Esophagus mucosa (tissue), 1 donor: ENCODE measurements around the gene SDHD. TPM values are rescaled to one million over a fixed set of nuclear protein-coding genes. Genes with fewer than 3 reads are reported as not detected.
"Not testable (repeated sequence)": the region's sequence is repeated elsewhere in the genome, so short reads cannot be mapped to it uniquely, and the experiment has no call there.

ENCODE experiments used
- ATAC-seq: fragments of 200-7000 bp; cut with Tn5 transposase; one replicate; pipeline ENCODE4 v1.9.1; 2020
- total RNA-seq: library from RNA; stranded (reverse); gene quantifications from one replicate; pipeline ENCODE4 v1.2.4, GENCODE V29; 2023
- donor health status: DM: yes; HTN: yes; CAD: no.

SDHD gene
- total RNA-seq: 109 TPM

DNA sequence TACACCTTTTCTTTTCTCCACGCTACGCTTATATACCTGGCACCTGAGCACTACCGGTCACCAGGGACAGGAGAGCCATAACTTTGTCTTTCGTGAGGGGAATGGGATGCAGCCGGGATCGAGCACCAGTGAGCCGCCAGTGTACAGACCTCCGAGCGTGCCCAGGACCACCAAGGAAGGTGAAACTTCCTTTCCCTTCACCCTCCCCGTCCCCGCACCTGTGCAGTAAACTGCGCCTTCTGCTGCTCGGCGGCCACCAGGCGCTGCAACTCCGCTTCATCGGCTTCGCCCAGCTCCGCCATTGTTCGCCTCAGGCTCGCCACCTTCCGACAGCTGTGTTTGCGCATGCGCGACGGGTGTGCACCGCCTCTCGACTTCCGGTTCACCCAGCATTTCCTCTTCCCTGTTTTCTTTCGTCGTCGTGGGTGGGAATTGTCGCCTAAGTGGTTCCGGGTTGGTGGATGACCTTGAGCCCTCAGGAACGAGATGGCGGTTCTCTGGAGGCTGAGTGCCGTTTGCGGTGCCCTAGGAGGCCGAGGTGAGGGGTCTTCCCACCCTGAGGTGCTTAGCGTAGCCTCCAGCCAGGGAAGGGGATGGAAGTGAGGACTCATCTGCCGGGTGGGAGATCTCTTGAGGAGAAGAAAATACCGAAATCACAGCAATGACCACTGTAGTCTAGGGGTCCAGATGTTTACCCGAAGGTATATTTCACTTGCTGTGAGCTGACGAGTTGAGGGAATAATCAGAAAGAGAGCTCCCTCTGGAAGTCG is at the start of gene SDHD, which contains the start of gene TIMM8B:
TSS of gene SDHD (plus strand) at position 452 of the 770 bp plus-strand sequence. CDS start at position 487, 35 bp downstream.
TSS of gene TIMM8B (minus strand) at position 335 of the 770 bp plus-strand sequence. CDS start at position 302, 33 bp downstream.
- peak; percentile 95 for ATAC-seq

DNA sequence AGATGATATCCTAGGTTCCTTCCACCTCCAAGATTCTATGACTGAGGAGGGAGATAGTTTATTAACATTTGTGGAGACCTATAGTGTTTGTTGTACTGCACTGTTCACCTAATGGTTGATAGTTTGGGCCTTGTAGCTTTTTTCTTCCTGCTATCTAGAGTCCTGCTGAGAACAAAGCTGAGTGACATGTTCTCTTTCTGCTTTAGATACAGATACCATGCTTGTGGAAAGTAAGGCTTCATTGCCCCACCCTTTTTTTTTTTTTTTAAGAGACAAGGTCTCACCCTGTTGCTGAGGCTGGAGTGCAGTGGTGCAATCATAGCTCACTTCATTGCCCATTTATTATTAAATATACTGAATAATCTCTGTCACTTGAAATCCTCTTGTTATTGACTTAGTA is 49.1 kb upstream of the SDHD start:
- peak; percentile 13 for ATAC-seq

DNA sequence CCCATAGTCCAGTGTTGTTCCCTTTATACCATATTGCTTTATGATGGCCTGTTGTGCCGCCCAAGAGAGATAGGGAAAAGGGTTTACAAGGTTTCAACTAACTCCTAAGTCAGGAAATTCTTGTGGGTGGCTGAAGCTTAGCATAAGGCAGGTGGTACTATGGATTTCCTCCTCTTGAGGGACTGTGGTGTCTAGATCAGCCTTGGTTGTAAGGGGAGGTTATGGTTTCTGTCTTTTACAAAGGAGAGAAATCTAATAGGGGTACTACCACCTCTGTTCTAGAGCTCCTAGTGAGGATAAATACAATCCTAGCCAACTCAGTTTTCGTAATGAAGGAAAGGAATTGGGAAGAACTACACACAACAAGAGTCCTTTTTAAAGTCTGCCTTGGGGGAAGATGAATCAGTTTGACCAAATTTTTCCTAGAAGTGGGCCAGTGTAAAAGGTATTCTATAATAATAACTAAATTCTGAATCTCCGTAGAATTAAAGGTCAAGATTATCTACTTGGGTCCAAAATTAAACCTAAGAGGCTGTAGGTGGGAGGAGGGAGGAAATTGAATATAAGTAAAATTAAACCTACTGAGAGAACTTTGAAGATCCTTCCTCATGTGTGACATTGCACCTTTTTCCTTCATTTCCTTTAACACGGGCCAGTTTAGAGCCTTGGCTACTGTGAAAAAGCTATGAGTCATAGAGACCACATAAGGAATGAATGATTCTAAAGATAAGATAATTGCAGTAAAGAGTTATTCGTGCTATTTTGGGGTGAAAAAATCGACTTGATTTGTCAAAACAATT is 44.3 kb upstream of the SDHD start:
- no peak for ATAC-seq

DNA sequence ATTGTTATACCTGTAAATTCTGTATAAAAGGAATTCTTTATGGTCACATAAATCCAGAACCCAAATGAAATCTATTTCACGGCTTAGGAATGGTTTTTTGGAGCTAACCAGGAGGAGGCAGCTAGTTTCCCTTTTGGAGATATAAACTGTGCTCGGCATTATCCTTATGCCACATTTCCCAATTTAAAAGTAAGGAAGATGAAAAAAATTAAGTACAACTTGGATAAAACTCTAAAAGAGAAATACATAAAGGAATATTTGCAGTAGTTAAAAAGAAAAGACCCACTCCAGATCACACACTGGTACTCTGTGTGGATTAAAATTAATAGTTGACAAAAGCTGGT is 43.7 kb upstream of the SDHD start:
- ATAC-seq: no peak

DNA sequence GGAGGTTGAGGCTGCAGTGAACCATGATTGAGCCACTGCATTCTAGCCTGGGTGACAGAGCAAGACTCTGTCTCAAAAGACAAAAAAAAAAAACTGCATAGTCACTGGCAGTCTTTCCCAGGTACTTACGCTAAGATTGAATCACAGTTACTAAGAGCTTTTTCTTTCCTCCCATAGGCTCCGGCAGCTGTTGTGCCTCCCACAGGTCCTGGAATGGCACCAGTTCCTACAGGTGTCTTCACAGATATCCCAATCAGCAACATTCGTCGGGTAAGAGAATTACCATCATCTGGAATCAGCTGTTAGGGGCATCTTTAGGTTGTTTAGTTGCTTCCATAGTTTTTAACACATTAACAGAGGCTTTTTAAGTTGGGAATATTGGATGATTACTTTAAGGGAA is 41.7 kb upstream of the SDHD start:
- no peak for ATAC-seq

DNA sequence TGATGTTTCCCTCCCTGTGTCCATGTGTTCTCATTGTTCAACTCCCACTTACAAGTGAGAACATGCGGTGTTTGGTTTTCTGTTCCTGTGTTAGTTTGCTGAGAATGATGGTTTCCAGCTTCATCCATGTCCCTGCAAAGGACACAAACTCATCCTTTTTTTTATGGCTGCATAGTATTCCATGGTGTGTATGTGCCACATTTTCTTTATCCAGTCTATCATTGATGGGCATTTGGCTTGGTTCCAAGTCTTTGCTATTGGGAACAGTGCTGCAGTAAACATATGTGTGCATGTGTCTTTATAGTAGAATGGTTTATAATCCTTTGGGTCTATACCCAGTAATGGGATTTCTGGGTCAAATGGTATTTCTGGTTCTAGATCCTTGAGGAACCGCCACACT is 40.0 kb upstream of the SDHD start:
- not testable (repeated sequence) for ATAC-seq

DNA sequence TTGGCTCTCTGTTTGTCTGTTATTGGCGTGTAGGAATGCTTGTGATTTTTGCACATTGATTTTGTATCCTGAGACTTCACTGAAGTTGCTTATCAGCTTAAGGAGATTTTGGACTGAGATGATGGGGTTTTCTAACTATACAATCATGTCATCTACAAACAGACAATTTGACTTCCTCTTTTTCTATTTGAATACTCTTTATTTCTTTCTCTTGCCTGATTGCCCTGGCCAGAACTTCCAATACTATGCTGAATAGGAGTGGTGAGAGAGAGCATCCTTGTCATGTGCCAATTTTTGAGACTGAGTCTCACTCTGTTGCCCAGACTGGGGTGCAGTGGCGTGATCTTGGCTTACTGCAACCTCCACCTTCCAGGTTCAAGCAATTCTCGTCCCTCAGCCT is 38.4 kb upstream of the SDHD start:
- ATAC-seq: not testable (repeated sequence)

DNA sequence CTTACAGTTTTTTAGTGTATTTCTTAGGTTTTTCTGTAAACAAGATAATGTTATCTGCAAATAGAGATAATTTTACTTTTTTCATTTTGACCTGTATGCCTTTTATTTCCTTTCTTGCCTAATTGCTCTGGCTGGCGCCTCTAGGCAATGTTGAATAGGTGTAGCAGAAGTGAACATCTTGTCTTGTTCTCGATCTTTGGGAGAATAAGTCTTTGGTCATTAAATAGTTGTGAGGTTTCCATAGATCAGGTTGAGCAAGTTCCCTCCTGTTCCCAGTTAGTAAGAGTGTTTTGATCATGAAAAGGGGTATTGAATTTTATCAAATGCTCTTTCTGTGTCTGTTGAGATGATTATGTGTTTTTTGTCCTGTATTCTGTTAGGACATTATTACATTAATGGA is 36.9 kb upstream of the SDHD start:
- ATAC-seq: peak; percentile 52

DNA sequence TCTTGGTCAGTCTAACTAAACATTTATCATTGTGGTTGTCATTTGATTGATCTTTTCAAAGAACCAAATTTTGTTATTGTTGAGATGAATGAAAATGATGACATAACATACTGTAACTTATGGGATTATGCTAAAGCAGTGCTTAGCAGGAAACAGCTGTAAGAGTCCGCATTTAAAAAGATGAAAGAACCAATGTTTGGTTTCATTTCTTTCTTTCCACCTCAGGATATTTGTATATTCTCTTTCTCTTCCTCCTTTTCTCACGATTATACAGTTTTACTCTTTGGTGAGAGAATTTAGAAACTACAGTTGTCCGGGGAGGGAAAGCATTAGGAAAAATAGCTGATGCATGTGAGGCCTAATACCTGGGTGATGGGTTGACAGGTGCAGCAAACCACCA is 36.0 kb upstream of the SDHD start:
- ATAC-seq: no peak

DNA sequence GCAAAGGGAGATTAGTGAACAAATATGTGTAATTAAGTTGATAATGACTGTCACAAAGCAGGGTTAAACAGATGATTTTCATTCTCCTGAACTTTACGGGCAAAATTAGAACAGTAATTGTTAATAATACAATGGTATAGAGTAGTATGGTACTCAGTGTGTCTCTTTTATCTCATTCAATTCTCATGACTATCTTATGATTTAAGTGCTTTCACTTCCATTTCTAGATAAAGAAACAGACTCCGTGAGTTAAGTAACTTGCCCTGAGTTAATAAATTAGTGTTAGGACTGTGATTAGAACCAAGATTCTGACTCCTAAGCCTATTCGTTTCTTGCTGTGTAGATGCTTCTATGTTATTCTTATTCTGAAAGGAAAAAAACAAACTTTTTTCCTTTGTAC is 34.9 kb upstream of the SDHD start:
- ATAC-seq: no peak

DNA sequence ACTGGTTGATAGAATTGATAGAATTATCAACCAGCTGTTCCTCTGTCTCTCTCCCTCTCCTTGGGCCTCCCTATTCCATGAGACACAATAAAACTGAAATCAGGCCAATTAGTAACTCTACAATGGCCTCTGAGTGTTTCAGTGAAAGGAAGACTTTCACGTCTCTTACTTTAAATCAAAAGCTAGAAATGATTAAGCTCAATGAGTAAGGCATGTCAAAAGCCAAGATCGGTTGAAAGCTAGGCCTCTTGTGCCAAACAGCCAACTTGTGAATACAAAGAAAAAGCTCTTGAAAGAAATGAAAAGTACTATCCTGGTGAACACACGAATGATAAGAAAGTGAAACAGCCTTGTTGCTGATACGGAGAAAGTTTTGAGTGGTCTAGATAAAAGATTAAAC is 29.5 kb upstream of the SDHD start:
- no peak for ATAC-seq

DNA sequence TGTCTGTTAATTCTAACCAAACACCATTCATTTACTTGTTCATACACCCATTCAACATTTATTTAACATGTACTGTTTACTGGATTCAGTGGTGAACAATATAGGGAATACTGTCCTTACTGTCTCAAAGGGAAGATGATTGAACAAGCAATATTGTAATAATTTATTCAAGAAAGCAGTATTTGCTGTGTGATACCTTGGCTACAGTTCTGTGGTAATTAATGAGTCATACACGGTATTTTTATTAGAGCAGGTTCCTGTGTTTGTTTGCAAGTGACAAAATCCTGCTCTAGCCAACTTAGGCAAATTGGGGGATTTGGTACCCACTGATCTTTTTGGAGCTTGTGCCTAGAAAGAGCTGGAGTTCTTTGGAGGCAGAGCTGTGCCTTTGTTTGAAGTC is 28.6 kb upstream of the SDHD start:
- ATAC-seq: no peak

DNA sequence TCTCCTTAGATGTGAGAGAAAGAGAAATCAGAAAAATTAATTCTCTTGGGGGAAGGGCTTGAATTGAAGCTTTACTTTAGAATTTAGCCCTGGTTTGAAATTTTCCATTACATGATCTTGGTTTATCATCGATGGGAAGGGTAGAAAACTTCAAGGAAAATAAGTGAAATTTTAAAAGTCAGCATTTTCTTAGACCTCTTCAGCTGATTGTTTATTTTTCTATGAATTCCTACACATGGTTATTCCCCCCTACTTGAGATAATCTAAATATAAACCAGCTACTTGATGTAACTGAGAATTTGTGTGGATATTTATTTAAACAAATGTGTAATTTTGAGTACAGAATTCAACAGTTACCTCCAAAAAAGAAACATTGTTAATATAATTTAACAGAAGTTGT is 23.8 kb upstream of the SDHD start:
- no peak for ATAC-seq

DNA sequence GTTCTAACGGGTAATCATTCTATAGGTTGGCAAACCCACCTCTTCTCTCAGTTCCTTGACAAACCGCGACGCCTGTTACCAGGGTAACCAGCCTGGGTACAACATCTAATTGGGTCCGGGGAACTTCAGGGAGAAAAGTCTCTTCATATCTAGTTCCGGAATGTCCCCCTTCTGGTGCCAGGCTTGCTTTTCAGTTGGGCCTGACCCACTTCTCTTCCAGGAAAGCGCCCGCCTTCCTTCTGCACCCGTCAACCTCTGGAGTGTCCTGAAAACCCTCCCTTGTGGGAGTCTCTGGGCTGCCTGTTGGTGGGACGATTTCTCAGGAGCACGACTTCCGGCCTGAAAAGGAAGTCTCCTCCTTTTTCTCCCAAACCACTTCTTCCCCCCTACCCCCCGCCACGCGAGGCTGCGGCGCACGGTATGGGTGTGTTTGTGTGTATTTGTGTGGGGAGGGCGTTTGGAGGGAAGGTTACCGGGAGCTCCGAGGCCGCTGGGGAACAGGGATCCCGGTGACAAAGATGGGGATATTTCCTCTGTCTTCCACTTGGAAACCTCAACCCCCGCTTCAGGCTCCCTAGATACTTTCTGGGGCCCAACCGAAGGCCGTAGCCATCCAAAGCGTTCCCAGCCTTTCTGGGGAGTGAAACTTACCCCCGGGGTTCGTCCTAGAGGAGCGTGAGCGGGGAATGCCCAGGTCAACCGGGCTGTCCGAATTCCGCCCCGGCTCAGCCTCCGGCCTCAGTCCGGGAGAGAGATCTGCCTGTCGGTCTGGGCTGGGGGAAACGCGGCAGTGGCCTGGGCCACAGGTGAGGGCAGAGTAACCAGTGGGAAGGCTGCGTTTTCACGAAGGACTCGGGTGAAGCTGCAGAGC is 12.5 kb upstream of the SDHD start, which contains the start of the genes NKAPD1 and PIH1D2:
TSS of gene NKAPD1 (plus strand) at position 359 of the 871 bp plus-strand sequence. CDS start 1,276 bp downstream, outside the sequence.
TSS of gene PIH1D2 (minus strand) at position 77 of the 871 bp plus-strand sequence. CDS start 843 bp downstream, outside the sequence.
- peak; percentile 87 for ATAC-seq

DNA sequence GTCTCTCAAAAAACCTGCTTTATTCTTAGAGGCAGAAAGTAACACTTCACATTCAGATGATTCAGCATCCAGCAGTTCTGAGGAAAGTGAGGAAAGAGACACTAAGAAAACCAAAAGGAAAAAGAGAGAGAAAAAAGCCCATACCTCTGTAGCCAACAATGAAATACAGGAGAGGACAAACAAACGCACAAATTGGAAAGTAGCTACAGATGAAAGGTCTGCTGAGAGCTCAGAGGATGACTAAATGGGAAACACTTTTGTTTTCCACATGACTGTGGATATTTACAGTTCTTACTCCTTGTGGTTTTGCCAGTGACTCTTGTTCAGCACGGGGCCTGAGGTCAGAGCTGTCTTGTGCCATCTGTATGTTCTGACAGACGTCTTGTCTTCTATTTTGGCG is 3.9 kb upstream of the SDHD start:
- no peak for ATAC-seq

DNA sequence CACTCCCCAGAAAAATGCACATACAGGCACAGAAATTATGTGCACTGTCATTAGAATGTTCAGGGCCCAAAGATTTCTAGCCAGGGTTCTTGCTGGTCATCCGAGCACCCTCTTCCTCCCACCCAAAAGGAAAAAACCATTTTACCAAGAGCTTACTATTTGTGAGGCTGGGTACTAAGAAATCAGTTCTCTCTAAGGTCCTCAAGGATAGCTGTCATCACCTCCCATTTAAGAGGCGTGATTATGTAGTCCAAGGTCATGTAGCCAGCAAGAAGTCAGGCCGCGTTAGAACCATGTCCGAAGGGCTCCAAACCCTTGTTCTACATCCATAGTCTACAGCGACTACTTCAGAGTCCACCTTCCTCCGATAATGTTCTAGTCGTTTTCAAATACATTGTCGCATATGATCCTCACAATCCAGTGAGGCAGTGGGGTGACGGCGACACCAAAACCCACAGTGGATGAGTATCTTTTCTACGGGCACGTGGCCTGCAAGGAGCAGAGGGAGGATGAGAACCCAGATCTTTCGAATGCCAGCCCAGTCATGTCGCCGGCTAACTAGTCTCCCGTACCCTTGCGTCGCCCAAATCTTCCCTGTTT is 751 bp upstream of the SDHD start:
- peak; percentile 64 for ATAC-seq

DNA sequence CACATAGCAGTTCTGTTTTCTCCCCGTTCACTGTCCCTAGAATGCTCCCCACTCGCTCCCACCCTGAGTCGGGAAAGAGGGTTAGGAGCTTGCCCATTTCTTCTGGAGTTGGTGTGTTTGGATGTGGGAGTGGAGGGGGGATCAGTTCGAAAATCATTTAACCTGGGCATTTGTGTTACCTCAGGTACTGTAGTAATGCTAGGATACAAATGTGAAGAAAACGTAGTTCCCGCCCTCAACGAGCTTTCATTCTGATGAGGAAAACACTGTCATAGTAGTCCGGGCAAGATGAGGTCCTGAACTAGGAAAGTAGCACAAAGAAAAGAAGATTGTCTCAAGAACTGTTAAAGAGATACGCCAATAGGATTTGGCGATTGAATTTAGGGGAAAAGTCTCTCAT is 539 bp downstream of the SDHD start:
- no peak for ATAC-seq

DNA sequence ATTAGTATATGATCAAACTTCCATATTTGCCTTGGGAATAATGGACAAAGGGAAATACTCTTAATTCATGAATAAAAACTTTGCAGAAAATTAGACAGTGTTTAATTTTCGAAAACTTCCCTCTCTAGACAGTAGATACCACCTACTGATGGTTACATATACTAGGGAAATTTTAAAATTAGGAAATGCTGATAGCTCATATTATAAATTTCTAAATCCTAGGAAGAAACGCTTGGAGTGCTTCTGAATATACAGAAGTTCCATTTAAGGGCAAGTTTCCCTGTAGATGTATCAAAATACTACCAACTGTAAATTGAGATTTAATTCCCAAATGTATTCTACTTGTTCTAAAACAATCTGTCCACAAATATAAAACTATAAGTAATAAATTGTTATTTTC is 8.6 kb downstream of the SDHD start:
- not testable (repeated sequence) for ATAC-seq

DNA sequence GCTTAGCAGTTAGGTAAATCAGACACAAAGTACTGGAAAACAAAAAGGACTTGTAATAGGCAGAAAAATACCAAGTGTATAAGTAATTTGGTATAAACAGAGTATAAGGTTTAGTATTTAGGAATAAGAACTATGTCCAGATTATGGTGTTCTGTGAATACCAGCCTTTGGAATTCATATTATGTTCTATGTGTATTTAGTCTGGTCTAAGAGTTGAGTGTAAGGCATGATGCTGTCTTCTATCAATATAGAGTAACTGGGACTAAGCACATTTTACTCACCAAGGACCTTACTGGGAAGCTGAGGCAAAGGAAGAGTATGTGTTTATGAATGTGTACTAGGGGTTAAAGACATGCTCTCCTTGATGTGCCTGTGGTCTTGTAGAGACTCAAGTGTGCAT is 9.5 kb downstream of the SDHD start:
- ATAC-seq: no peak

DNA sequence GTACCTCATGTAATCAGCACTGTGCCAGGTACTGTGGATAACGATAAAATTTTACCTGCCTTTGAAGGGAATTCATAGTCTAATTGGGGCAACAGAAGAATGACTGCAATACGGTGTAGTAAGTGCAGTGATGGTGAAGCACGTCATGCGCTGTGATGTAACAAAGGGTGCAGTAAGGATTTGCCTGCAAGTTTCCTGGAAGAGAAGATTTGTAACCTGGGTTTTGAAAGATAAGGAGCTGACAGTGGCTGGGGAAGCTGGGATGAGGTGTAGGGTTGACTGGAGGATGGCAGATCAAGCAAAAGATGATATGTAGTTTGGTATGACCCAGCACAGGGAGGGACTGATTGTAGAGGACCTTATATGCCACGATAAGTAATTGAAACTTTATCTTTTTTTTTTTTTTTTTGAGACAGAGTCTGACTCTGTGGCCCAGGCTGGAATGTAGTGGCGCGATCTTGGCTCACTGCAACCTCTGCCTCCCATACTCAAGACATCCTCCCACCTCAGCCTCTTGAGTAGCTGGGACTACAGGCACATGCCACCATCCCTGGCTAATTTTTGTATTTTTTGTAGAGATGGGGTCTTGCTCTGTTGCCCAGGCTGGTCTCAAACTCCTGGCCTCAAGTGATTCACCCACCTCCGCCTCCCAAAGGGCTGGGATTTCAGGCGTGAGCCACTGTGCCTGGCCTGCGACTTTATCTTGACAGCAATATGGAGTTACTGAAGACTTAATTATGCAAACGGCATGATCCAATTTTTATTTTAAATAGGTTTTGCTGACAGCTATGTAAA is 11.3 kb downstream of the SDHD start:
- no peak for ATAC-seq

DNA sequence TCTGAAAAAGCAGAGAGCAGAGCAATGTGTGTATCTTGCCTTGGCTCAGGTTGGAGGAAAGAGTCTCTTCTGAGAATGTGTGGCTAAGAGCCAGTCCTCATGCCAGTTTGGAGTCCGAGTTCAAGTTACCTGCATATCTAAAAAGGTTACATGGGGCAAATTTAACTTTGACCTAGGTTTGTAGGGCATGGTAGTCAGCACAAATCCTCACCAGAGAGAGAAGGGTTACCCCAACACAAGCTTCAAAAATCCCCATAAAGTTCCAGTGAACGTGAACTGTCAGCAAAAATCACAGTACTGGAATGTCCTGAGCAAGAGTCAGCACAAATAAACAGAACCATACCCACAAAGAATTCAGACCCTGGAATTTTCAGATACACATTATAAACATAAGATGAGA is 13.8 kb downstream of the SDHD start:
- ATAC-seq: no peak
